ENCODE results near the gene UXT. TPM values are rescaled to one million over a fixed set of nuclear protein-coding genes. Genes with fewer than 3 reads are reported as not detected.

The UXT gene
- total and polyA plus RNA-seq, 2 of the 4 experiments (the other 2 are of a cell fraction): 106 to 164 TPM

DNA sequence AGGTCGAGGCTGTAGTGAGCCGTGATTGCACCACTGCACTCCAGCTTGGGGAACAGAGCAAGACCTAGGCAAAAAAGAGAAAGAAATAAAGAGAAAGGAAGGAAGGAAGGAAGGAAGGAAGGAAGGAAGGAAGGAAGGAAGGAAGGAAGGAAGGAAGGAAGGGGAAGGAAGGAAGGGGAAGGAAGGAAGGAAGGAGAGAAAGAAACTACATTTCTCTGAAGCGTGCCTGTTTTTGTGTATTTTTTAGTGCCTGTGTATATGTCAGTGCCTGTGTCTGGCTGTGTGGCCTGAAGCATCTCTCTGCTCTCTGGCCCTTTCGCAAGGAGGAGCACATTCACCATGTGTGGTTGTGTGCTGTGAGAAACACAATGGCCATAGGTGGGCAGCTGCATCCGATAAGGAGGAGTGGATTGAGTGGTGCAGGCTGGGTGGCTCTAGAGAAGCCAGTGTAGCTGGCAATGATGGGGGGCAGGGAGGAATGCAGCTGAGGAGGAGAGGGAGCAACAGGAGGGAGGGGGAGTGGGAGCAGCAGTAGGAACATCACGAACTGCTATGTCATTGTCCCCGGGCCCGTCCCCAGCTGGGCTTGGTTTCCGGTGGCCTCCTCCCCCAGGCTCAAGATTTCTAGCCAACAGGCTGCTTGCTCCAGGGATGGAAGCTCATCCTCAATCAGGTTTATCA is 50.7 kb downstream of the UXT start:
- Histone ChIP-seq H3K14ac (replicated peaks; ENCODE audit: low read depth, low read length) (no peak overlapping the region), H3K9me1 (ENCODE audit: insufficient read depth, low read length) (no peaks in the 10 kb centered on the region), H3K18ac (ENCODE audit: low read depth, low read length) (no peak overlapping the region), H2BK15ac (ENCODE audit: low read depth, low read length) (no peak overlapping the region), H3K36me3 (ENCODE audit: control insufficient read depth, insufficient read depth, low read length) (no peaks in the 10 kb centered on the region), H3K4me1 (ENCODE audit: control insufficient read depth, insufficient read depth, low read length) (no peaks in the 10 kb centered on the region), H3K79me1 (ENCODE audit: low read depth in 1 of 2, low read length in 2 of 2) (no peaks in the 10 kb centered on the region), H4K5ac (ENCODE audit: low read depth, low read length) (no peak overlapping the region), H2BK5ac (ENCODE audit: low read depth, low read length, poor library complexity, severe bottlenecking) (no peak overlapping the region), H2BK20ac (ENCODE audit: low read depth, low read length) (no peak overlapping the region), H3K9ac (ENCODE audit: low read depth, low read length) (no peak overlapping the region), H3K27me3 (ENCODE audit: control insufficient read depth, insufficient read depth, low read length) (peaks cover 11% of the 10 kb centered on the region; the same call in 1 of the 2 replicates), H4K8ac (ENCODE audit: low read depth in 2 of 2, low read length in 2 of 2) (no peak overlapping the region), H3K23ac (ENCODE audit: low read depth, low read length) (no peak overlapping the region), H2AK5ac (ENCODE audit: low read depth, low read length) (no peak overlapping the region), H3K4me2 (ENCODE audit: low read depth, low read length) (no peak overlapping the region), H4K91ac (ENCODE audit: insufficient read depth, low read depth, low read length) (no peak overlapping the region), H4K20me1 (ENCODE audit: insufficient read depth, low read length) (no peaks in the 10 kb centered on the region; the same call in 1 of the 2 replicates), H3K4ac (ENCODE audit: low read depth, low read length) (no peak overlapping the region), H3K27ac (ENCODE audit: insufficient read depth, low read length) (no peak overlapping the region), H3K9me3 (ENCODE audit: control insufficient read depth, insufficient read depth, low read length) (no peaks in the 10 kb centered on the region), H2AK9ac (replicated peaks; ENCODE audit: low read depth, low read length, poor library complexity) (no peak overlapping the region), H3K4me3 (ENCODE audit: insufficient read depth, low read depth, low read length) (no peak overlapping the region), H3K56ac (ENCODE audit: extremely low read depth, insufficient read depth, low read length) (no peak overlapping the region), H2AFZ (replicated peaks; ENCODE audit: low read length, poor library complexity) (peak overlapping the region; percentile 43), H2BK120ac (ENCODE audit: low read depth, low read length) (no peak overlapping the region)
- ChIA-PET CTCF (no interaction called here), POLR2A (ENCODE audit: unreplicated experiment) (no interaction called here)
- WGBS, 2 experiments (ENCODE audit: extremely low coverage in 2 of 2, insufficient read length in 1 of 2): 80% methylated on average over 3 of the region's 9 CpGs; no CpG with 5 or more reads in 1 of the 2 experiments
- dilution Hi-C loops (cut with HindIII; ENCODE audit: low sequenced_read_pairs, unreplicated experiment) (no loop called here), in situ Hi-C loops (cut with MboI; ENCODE audit: low sequenced_read_pairs) (no loop called here), intact Hi-C loops (cut with micrococcal nuclease) (no loop called here)
- DNase-seq: no peak
- TF ChIP-seq RAD21 (IDR thresholded peaks at IDR 0.05; ENCODE audit: low read length) (no peak), RFX5 (IDR thresholded peaks at IDR 0.05; ENCODE audit: low read depth, low read length) (no peak), POLR2A (IDR thresholded peaks at IDR 0.05; ENCODE audit: low read depth, low read length) (no peak)
- no peak for ATAC-seq (ENCODE audit: low read depth)
- no TSS peak for BruUV-seq (replicated peaks)

Measured in IMR-90 (cell line).